Measurements from ENCODE around the gene TPPP.
"Not testable (repeated sequence)": the region's sequence is repeated elsewhere in the genome, so short reads cannot be mapped to it uniquely, and the experiment has no call there.

The TPPP gene

GRCh38 chr5:714215-715118, 21.3 kb upstream of the TPPP start:
- not testable (repeated sequence) for H3K27me3 ChIP-seq (ENCODE audit: control insufficient read depth, insufficient read depth, low read length); H3K4me1 ChIP-seq (ENCODE audit: control insufficient read depth, low read depth, low read length); H3K9me3 ChIP-seq (ENCODE audit: control insufficient read depth, low read depth, low read length); H3K9ac ChIP-seq (ENCODE audit: low read length); H3K27ac ChIP-seq (ENCODE audit: low read length); H3K36me3 ChIP-seq (ENCODE audit: control insufficient read depth, low read depth, low read length); H3K4me3 ChIP-seq (ENCODE audit: low read length)

DNA sequence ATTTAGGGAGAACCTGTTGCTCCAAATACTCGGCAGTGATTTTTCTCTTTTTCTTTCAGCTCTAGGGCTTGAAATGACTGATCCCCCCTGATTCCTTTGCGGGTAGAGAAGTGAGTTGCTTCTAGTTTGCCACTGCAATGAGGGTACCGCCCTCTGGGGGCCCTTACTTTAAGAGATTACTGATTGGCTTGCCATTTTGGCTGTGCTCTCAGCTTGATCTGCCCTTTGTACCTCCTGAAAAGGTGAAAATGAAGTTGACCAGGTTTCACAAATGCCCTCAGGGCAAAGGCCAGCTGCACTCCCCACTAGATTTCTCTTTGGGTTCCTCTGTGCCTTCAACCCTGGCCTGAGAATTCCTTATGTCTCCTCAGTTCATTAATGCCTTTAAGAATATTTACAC, 20.5 kb upstream of the TPPP start:
- H3K4me1 ChIP-seq (ENCODE audit: control insufficient read depth, low read depth, low read length); H3K9ac ChIP-seq (ENCODE audit: low read length); H3K9me3 ChIP-seq (ENCODE audit: control insufficient read depth, low read depth, low read length); H3K4me3 ChIP-seq (ENCODE audit: low read length); H3K36me3 ChIP-seq (ENCODE audit: control insufficient read depth, low read depth, low read length); H3K27ac ChIP-seq (ENCODE audit: low read length); H3K27me3 ChIP-seq (ENCODE audit: control insufficient read depth, insufficient read depth, low read length): not testable (repeated sequence)

DNA sequence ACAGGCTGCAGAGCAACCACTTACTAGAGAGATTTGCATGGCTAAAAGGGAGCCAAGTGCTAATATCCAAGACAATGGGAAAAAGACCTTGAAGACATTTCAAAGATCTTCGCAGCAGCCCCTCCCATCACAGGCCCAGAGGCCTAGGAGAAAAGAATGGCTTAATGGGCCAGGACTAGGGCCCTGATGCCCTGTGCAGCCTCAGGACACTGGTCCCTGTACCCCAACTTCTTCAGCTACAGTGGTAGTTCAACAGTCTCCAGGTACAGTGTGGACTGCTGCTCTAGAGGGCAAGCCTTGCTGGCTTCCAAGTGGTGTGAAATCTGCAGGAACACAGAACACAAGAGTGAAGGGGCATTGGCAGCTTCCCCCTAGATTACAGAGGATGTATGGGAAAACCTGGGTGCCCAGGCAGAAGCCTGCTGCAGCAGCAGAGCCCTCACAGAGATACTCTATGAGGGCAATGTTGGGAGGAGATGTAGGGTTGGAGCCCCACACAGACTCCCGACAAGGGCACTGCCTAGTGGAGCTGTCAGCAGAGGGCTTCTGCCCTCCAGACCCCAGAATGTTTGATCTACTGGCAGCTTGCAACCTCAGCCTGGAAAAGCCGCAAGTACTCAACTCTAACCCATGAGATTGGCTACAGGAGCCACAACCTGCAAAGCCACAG, 15.8 kb upstream of the TPPP start:
- not testable (repeated sequence) for H3K27me3 ChIP-seq (ENCODE audit: control insufficient read depth, insufficient read depth, low read length); H3K9ac ChIP-seq (ENCODE audit: low read length); H3K27ac ChIP-seq (ENCODE audit: low read length); H3K36me3 ChIP-seq (ENCODE audit: control insufficient read depth, low read depth, low read length); H3K4me3 ChIP-seq (ENCODE audit: low read length); H3K4me1 ChIP-seq (ENCODE audit: control insufficient read depth, low read depth, low read length); H3K9me3 ChIP-seq (ENCODE audit: control insufficient read depth, low read depth, low read length)

- H3K9me3 ChIP-seq (ENCODE audit: control insufficient read depth, low read depth, low read length); H3K4me1 ChIP-seq (ENCODE audit: control insufficient read depth, low read depth, low read length); H3K4me3 ChIP-seq (ENCODE audit: low read length); H3K9ac ChIP-seq (ENCODE audit: low read length); H3K27ac ChIP-seq (ENCODE audit: low read length); H3K36me3 ChIP-seq (ENCODE audit: control insufficient read depth, low read depth, low read length); H3K27me3 ChIP-seq (ENCODE audit: control insufficient read depth, insufficient read depth, low read length): not testable (repeated sequence)
Measured at GRCh38 chr5:708374-708773, 15.2 kb upstream of the TPPP start.

DNA sequence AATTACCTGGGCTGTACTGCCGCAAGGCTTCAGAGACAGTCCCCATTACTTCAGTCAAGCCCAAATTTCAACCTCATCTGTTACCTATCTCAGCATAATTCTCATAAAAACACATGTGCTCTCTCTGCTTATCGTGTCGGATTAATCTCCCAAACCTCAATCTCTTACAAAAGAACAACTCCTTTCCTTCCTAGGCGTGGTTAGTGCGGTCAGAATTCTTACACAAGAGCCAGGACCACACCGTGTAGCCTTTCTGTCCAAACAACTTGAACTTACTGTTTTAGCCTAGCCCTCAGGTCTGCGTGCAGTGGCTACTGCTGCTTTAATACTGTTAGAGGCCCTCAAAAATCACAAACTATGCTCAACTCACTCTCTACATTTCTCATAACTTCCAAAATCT, 13.0 kb upstream of the TPPP start:
- not testable (repeated sequence) for H3K4me1 ChIP-seq (ENCODE audit: control insufficient read depth, low read depth, low read length); H3K4me3 ChIP-seq (ENCODE audit: low read length); H3K27ac ChIP-seq (ENCODE audit: low read length); H3K36me3 ChIP-seq (ENCODE audit: control insufficient read depth, low read depth, low read length); H3K9me3 ChIP-seq (ENCODE audit: control insufficient read depth, low read depth, low read length); H3K27me3 ChIP-seq (ENCODE audit: control insufficient read depth, insufficient read depth, low read length); H3K9ac ChIP-seq (ENCODE audit: low read length)

DNA sequence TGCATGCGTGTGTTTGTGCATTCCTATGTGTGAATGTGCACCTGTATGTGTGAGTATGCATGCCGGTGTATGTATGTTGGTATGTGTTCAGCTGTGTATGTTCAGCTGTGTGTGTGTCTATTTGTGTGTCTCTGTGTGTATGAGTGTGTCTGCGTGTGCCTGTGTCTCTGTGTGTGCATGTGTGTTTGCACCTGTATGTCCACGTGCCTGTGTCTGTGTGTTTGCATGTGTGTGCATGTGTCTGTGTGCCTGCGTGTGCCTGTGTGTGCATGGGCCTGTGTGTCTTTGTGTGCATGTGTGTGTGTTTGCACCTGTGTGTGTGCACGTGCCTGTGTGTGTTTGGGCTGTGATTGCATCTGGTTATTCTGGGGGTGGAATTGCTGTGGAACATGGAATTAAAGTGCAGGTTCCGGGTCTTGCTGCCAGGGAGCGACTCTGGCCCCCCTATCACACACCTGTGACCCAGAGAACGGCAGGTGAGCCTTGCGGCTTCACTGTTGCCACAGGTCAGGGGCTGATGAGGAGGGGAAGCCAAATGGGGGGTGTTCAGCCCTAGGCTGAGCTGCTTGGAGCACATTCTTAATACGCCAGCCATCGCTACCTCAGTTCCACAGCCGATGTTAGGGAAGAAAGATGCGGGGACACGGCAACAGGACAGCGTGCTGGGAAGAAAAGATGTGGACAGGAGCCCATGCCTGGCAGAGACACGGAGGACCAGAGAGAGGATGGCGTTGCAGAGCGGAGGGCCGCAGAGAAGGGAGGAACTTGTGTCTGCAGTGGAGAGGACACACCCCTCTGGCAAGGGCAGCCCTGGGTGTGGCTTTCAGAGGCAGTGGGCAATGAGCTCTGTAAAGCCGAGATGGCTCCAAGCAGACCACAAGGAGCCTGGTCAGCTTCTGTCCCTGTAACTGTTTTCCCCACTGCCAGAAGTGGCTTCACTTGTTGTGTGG, 3.9 kb upstream of the TPPP start:
- H3K27ac ChIP-seq (ENCODE audit: low read length); H3K9ac ChIP-seq (ENCODE audit: low read length); H3K4me1 ChIP-seq (ENCODE audit: control insufficient read depth, low read depth, low read length); H3K36me3 ChIP-seq (ENCODE audit: control insufficient read depth, low read depth, low read length); H3K4me3 ChIP-seq (ENCODE audit: low read length); H3K9me3 ChIP-seq (ENCODE audit: control insufficient read depth, low read depth, low read length): not testable (repeated sequence)
- peaks cover 29% of the 10 kb centered on the region for H3K27me3 ChIP-seq (ENCODE audit: control insufficient read depth, insufficient read depth, low read length)

DNA sequence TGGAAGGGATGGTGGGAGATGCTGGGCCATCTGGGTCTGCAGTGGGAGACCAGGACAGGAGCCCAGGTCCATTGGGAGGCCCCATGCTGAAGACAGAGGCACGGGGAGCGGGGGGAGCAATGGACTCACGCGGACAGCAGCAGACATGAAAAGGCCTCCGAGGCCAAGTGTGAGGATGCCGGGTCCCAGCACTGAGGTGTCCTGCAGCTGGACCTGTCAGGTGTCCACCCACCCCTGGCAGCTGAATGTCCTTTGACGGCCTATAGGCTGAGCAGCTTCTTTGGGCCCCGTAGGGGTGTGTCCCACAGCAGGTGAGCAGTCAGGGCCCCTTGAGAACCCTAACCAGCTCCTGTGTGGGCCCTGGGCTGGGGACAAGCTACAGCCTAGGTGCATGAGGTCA, 3.0 kb upstream of the TPPP start:
- not testable (repeated sequence) for H3K27ac ChIP-seq (ENCODE audit: low read length); H3K9ac ChIP-seq (ENCODE audit: low read length); H3K4me1 ChIP-seq (ENCODE audit: control insufficient read depth, low read depth, low read length); H3K36me3 ChIP-seq (ENCODE audit: control insufficient read depth, low read depth, low read length); H3K4me3 ChIP-seq (ENCODE audit: low read length); H3K9me3 ChIP-seq (ENCODE audit: control insufficient read depth, low read depth, low read length)
- H3K27me3 ChIP-seq (ENCODE audit: control insufficient read depth, insufficient read depth, low read length), result peaks cover 34% of the 10 kb centered on the region

GRCh38 chr5:695475-695874, 2.3 kb upstream of the TPPP start:
- H3K27ac ChIP-seq (ENCODE audit: low read length); H3K4me1 ChIP-seq (ENCODE audit: control insufficient read depth, low read depth, low read length); H3K4me3 ChIP-seq (ENCODE audit: low read length); H3K9me3 ChIP-seq (ENCODE audit: control insufficient read depth, low read depth, low read length); H3K36me3 ChIP-seq (ENCODE audit: control insufficient read depth, low read depth, low read length); H3K9ac ChIP-seq (ENCODE audit: low read length): not testable (repeated sequence)
- peaks cover 30% of the 10 kb centered on the region for H3K27me3 ChIP-seq (ENCODE audit: control insufficient read depth, insufficient read depth, low read length)

DNA sequence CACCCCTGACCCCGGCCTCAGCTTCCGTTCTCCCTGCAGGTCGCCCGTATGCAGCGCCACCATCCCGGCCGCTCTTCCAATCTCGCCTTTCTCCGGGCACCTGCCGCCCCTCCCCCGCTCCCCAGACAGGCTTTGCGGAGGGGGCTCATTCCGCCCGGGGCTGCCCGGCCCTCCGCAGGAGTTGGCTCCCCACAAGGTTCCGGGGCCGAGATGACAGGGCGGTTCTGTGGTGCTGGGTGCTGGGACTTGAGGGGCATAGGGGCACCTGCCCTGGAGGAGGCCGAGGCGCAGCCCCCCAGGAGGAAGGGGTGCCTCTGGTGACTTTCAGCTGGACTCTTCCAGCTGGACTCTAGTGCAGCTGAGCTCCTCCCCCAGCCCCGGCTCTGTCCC, 885 bp upstream of the TPPP start:
- H3K9me3 ChIP-seq (ENCODE audit: control insufficient read depth, low read depth, low read length); H3K4me3 ChIP-seq (ENCODE audit: low read length); H3K36me3 ChIP-seq (ENCODE audit: control insufficient read depth, low read depth, low read length); H3K9ac ChIP-seq (ENCODE audit: low read length); H3K4me1 ChIP-seq (ENCODE audit: control insufficient read depth, low read depth, low read length); H3K27ac ChIP-seq (ENCODE audit: low read length): not testable (repeated sequence)
- H3K27me3 ChIP-seq (ENCODE audit: control insufficient read depth, insufficient read depth, low read length), result peaks cover 23% of the 10 kb centered on the region

- Histone ChIP-seq H3K27me3 (ENCODE audit: control insufficient read depth, insufficient read depth, low read length) (peaks cover 18% of the 10 kb centered on the region), H3K4me3 (ENCODE audit: low read length) (peak overlapping the region; percentile 17)
- H3K36me3 ChIP-seq (ENCODE audit: control insufficient read depth, low read depth, low read length); H3K4me1 ChIP-seq (ENCODE audit: control insufficient read depth, low read depth, low read length); H3K9me3 ChIP-seq (ENCODE audit: control insufficient read depth, low read depth, low read length); H3K9ac ChIP-seq (ENCODE audit: low read length); H3K27ac ChIP-seq (ENCODE audit: low read length): not testable (repeated sequence)
Measured at GRCh38 chr5:692529-693041, 567 bp downstream of the TPPP start.

DNA sequence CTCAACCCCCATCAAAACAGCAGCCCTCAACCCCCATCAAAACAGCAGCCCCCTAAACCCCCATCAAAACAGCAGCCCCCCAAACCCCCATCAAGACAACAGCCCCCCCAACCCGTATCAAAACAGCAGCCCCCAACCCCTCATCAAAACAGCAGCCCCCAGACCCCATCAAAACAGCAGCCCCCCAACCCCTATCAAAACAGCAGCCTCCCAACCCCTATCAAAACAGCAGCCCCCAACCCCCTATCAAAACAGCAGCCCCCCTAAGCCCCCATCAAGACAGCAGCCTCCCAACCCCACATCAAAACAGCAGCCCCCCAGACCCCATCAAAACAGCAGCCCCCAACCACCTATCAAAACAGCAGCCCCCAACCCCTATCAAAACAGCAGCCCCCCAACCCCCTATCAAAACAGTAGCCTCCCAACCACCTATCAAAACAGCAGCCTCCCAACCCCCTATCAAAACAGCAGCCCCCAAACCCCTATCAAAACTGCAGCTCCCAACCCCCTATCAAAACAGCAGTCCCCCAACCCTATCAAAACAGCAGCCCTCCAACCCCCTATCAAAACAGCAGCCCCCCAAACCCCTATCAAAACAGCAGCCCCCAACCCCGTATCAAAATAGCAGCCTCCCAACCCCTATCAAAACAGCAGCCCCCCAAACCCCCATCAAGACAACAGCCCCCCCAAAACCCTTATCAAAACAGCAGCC, 1.2 kb downstream of the TPPP start:
- peaks cover 18% of the 10 kb centered on the region for H3K27me3 ChIP-seq (ENCODE audit: control insufficient read depth, insufficient read depth, low read length)
- no peak overlapping the region for H3K4me3 ChIP-seq (ENCODE audit: low read length)
- H3K4me1 ChIP-seq (ENCODE audit: control insufficient read depth, low read depth, low read length), result no peaks in the 10 kb centered on the region
- no peaks in the 10 kb centered on the region for H3K36me3 ChIP-seq (ENCODE audit: control insufficient read depth, low read depth, low read length)
- no peak overlapping the region for H3K27ac ChIP-seq (ENCODE audit: low read length)
- no peak overlapping the region for H3K9ac ChIP-seq (ENCODE audit: low read length)
- H3K9me3 ChIP-seq (ENCODE audit: control insufficient read depth, low read depth, low read length), result no peaks in the 10 kb centered on the region
